Measurements from ENCODE around the gene DUOX2.
"Not testable (repeated sequence)": the region's sequence is repeated elsewhere in the genome, so short reads cannot be mapped to it uniquely, and the experiment has no call there.

DUOX2 gene

GRCh38 chr15:45138814-45139765, 25.1 kb upstream of the DUOX2 start:
- no peak for DNase-seq

GRCh38 chr15:45137703-45138102, 23.7 kb upstream of the DUOX2 start:
- DNase-seq = no peak

GRCh38 chr15:45136378-45136764, 22.4 kb upstream of the DUOX2 start:
- no peak for DNase-seq

GRCh38 chr15:45135705-45136377, 21.9 kb upstream of the DUOX2 start:
- not testable (repeated sequence) for DNase-seq

GRCh38 chr15:45134682-45135604, 21.0 kb upstream of the DUOX2 start:
- no peak for DNase-seq

GRCh38 chr15:45134046-45134445, 20.1 kb upstream of the DUOX2 start:
- no peak for DNase-seq

GRCh38 chr15:45133561-45133920, 19.6 kb upstream of the DUOX2 start:
- DNase-seq = no peak

- no peak for DNase-seq
Observed at GRCh38 chr15:45132844-45133560, 19.0 kb upstream of the DUOX2 start.

GRCh38 chr15:45131510-45131909, 17.5 kb upstream of the DUOX2 start:
- DNase-seq = no peak

GRCh38 chr15:45130291-45131000, 16.5 kb upstream of the DUOX2 start:
- no peak for DNase-seq

GRCh38 chr15:45129651-45130129, 15.7 kb upstream of the DUOX2 start, which contains the start of the genes DUOX1 and DUOXA1:
Gene DUOX1, plus strand, starts transcription at chr15:45129994. Its CDS starts 1,973 bp downstream, at chr15:45131967.
Gene DUOXA1, minus strand, starts transcription at chr15:45129879. Its CDS starts 6,865 bp downstream, at chr15:45123014.
- DNase-seq = no peak

GRCh38 chr15:45128971-45129639, 15.1 kb upstream of the DUOX2 start:
- DNase-seq = no peak

GRCh38 chr15:45126535-45127158, 12.7 kb upstream of the DUOX2 start:
- no peak for DNase-seq

- DNase-seq = no peak
Observed at GRCh38 chr15:45123397-45123796, 9.4 kb upstream of the DUOX2 start.

- no peak for DNase-seq
Observed at GRCh38 chr15:45122719-45123118, 8.7 kb upstream of the DUOX2 start.

GRCh38 chr15:45121706-45122417, 7.9 kb upstream of the DUOX2 start:
- DNase-seq = peak in 1 of 2 experiments; percentile 19

GRCh38 chr15:45121020-45121419, 7.0 kb upstream of the DUOX2 start:
- DNase-seq = no peak

- DNase-seq = no peak
Observed at GRCh38 chr15:45120081-45120972, 6.4 kb upstream of the DUOX2 start.
